Endothelial cell of umbilical vein (primary cell): ENCODE measurements around the gene HOXA13.
A peak's percentile ranks its signal among the peaks of the same experiment; 100 is the strongest.

Experiments used
- EZH2 ChIP-seq: IDR thresholded peaks from 2 replicates; pipeline ENCODE4 v1.6.1; 2012; ENCODE audit warnings: borderline replicate concordance, low read depth, mild to moderate bottlenecking, moderate library complexity, low read length, inconsistent platforms; ENCODE audit not compliant: severe bottlenecking
- FOS ChIP-seq: IDR thresholded peaks from 2 replicates; pipeline ENCODE4 v1.6.1; 2011; ENCODE audit warnings: mild to moderate bottlenecking, low read length, moderate library complexity, borderline replicate concordance; ENCODE audit not compliant: insufficient read depth
- JUN ChIP-seq: IDR thresholded peaks from 2 replicates; pipeline ENCODE4 v1.6.1; 2011; ENCODE audit warnings: borderline replicate concordance, low read depth; ENCODE audit not compliant: insufficient read length, insufficient read depth
- POLR2A ChIP-seq: IDR thresholded peaks from 2 replicates; pipeline ENCODE4 v1.6.1; 2012; ENCODE audit warnings: low read depth, mild to moderate bottlenecking, control low read depth, low read length
- POLR2AphosphoS5 ChIP-seq: IDR thresholded peaks from 2 replicates; pipeline ENCODE4 v1.6.1; 2012; ENCODE audit warnings: low read depth, mild to moderate bottlenecking, control low read depth, low read length, moderate library complexity; ENCODE audit not compliant: insufficient read depth
- TF ChIP-seq, protein P1 (sequence below), 2 donors: IDR thresholded peaks; 1 replicate in 1 of 2; 2 replicates in 1 of 2; pipeline ENCODE4 v1.5.1; 2011; ENCODE audit warnings: low read length in 2 of 2, mild to moderate bottlenecking in 2 of 2, moderate library complexity in 2 of 2, control low read depth in 1 of 2, inconsistent platforms in 1 of 2, low read depth in 1 of 2; ENCODE audit not compliant: insufficient read depth in 1 of 2; ENCODE audit errors: extremely low read depth in 1 of 2
- TF ChIP-seq, protein P2 (sequence below): IDR thresholded peaks from 2 replicates; pipeline ENCODE4 v1.6.1; 2011; ENCODE audit not compliant: insufficient read depth, insufficient read length

DNA sequence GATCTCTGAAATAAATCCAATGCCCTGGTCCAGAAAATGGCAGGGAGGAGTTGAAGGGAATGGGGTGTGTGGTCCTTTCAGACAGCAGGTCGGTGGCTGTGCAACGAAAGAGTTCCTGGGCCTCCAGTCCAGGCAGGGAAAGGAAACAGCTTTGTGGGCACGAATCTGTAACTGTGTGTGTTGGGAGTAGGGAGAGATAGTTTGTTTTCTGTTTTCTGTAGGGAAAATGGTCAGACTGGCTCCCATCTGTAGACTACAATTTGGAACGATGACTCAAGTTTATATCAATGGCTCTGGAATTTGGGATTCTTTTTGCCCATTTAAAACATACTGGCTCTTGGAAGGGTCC is 32.0 kb downstream of the HOXA13 start:
- TF ChIP-seq, protein P1, sequence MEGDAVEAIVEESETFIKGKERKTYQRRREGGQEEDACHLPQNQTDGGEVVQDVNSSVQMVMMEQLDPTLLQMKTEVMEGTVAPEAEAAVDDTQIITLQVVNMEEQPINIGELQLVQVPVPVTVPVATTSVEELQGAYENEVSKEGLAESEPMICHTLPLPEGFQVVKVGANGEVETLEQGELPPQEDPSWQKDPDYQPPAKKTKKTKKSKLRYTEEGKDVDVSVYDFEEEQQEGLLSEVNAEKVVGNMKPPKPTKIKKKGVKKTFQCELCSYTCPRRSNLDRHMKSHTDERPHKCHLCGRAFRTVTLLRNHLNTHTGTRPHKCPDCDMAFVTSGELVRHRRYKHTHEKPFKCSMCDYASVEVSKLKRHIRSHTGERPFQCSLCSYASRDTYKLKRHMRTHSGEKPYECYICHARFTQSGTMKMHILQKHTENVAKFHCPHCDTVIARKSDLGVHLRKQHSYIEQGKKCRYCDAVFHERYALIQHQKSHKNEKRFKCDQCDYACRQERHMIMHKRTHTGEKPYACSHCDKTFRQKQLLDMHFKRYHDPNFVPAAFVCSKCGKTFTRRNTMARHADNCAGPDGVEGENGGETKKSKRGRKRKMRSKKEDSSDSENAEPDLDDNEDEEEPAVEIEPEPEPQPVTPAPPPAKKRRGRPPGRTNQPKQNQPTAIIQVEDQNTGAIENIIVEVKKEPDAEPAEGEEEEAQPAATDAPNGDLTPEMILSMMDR (IDR thresholded peaks at IDR 0.05; ENCODE audit: extremely low read depth in 1 of 2, insufficient read depth in 1 of 2, low read depth in 1 of 2, low read length in 2 of 2), result no peak
- TF ChIP-seq POLR2A (no peak), JUN (no peak), POLR2AphosphoS5 (peak; percentile 1), EZH2 (no peak), FOS (no peak)
- TF ChIP-seq, protein P2, sequence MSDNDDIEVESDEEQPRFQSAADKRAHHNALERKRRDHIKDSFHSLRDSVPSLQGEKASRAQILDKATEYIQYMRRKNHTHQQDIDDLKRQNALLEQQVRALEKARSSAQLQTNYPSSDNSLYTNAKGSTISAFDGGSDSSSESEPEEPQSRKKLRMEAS, result no peak
